Ishikawa (cell line): ENCODE results near the gene TTC9B.

Experiments
- CEBPB ChIP-seq: IDR thresholded peaks from 2 replicates; pipeline ENCODE4 v1.6.1; 2012
- CREB1 ChIP-seq: IDR thresholded peaks from 2 replicates; pipeline ENCODE4 v1.6.1; 2012; ENCODE audit warnings: low read depth
- EGR1 ChIP-seq: IDR thresholded peaks from 2 replicates; pipeline ENCODE4 v1.6.1; 2012
- EP300 ChIP-seq: IDR thresholded peaks from 2 replicates; pipeline ENCODE4 v1.6.1; 2012; ENCODE audit warnings: borderline replicate concordance
- FOXM1 ChIP-seq: IDR thresholded peaks from 2 replicates; pipeline ENCODE4 v1.6.1; 2012; ENCODE audit warnings: low read depth, borderline replicate concordance
- MAX ChIP-seq: IDR thresholded peaks from 2 replicates; pipeline ENCODE4 v1.6.1; 2012
- RAD21 ChIP-seq: IDR thresholded peaks from 2 replicates; pipeline ENCODE4 v1.6.1; 2012; ENCODE audit warnings: low read depth
- TAF1 ChIP-seq: IDR thresholded peaks from 2 replicates; pipeline ENCODE4 v1.6.1; 2012; ENCODE audit warnings: low read depth, mild to moderate bottlenecking
- TCF12 ChIP-seq: IDR thresholded peaks from 2 replicates; pipeline ENCODE4 v1.6.1; 2012; ENCODE audit warnings: low read depth
- YY1 ChIP-seq: IDR thresholded peaks from 2 replicates; pipeline ENCODE4 v1.6.1; 2012; ENCODE audit warnings: low read depth
- ZBTB7A ChIP-seq: IDR thresholded peaks from 2 replicates; pipeline ENCODE4 v1.6.1; 2012; ENCODE audit warnings: low read depth
- TF ChIP-seq, protein P1 (sequence below): IDR thresholded peaks from 2 replicates; pipeline ENCODE4 v1.6.1; 2012; ENCODE audit warnings: low read depth, mild to moderate bottlenecking

DNA sequence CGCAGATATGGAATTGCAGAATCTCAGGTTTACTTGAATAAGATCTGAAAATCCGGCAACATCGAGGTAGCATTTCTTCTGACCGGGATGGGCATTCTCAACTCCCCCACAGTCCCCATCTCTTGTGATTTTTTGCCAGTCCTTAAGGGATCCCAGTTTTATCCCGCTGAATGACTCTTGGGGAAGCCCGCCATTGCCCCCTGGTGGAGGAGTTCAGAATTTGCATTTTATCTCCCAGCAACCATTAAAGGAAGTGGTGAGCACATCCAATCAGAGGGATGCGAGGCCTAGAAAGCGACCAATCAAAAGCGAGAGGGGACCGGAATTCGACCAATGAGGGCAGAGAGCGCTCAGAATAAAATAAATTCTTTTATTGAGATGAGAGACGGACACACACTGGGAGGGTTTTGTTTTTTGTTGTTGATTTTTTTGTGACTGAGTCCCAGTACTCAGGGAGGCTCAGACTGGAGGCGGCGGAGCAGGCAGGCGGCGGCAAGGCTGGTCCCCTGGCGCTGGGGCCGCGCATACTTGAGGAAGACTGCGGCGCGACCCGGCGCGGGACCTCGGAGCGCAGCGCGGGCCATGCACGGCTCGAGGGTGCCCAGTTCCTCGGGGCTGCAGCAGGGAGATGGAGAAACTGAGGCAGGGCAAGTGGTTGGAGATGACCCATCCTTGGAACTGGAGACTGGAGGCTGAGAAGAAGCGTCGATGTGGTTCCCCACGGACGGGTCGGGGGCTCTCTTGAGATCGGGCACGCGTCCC lies 3.9 kb upstream of the TTC9B start:
- no peak for TF ChIP-seq MAX
- TF ChIP-seq ZBTB7A: no peak
- no peak for TF ChIP-seq FOXM1
- TF ChIP-seq EP300: no peak
- TF ChIP-seq YY1: 0 out of 2 replicates have a peak, but pooled peaks have one; percentile 35
- peak; percentile 97 for TF ChIP-seq RAD21
- TF ChIP-seq CREB1: no peak
- TF ChIP-seq TCF12: no peak
- TF ChIP-seq CEBPB: no peak
- no peak for TF ChIP-seq TAF1
- no peak for TF ChIP-seq EGR1
- TF ChIP-seq, protein P1, sequence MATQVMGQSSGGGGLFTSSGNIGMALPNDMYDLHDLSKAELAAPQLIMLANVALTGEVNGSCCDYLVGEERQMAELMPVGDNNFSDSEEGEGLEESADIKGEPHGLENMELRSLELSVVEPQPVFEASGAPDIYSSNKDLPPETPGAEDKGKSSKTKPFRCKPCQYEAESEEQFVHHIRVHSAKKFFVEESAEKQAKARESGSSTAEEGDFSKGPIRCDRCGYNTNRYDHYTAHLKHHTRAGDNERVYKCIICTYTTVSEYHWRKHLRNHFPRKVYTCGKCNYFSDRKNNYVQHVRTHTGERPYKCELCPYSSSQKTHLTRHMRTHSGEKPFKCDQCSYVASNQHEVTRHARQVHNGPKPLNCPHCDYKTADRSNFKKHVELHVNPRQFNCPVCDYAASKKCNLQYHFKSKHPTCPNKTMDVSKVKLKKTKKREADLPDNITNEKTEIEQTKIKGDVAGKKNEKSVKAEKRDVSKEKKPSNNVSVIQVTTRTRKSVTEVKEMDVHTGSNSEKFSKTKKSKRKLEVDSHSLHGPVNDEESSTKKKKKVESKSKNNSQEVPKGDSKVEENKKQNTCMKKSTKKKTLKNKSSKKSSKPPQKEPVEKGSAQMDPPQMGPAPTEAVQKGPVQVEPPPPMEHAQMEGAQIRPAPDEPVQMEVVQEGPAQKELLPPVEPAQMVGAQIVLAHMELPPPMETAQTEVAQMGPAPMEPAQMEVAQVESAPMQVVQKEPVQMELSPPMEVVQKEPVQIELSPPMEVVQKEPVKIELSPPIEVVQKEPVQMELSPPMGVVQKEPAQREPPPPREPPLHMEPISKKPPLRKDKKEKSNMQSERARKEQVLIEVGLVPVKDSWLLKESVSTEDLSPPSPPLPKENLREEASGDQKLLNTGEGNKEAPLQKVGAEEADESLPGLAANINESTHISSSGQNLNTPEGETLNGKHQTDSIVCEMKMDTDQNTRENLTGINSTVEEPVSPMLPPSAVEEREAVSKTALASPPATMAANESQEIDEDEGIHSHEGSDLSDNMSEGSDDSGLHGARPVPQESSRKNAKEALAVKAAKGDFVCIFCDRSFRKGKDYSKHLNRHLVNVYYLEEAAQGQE: no peak
